HCT116 (cell line): ENCODE results near the gene PTPN2.

Experiments
- CTCF ChIP-seq, 3 experiments: fragments of 200-600 bp in 1 of 3; sonication (generic) in 1 of 3; IDR thresholded peaks in 2 of 3; conservative IDR thresholded peaks in 1 of 3; 2 replicates each; pipeline ENCODE4 v1.5.1; 2012 to 2017; ENCODE audit warnings: low read depth in 2 of 3, low read length in 2 of 3, antibody characterized with exemption in 1 of 3, borderline replicate concordance in 1 of 3, control low read depth in 1 of 3, mild to moderate bottlenecking in 1 of 3, mixed read lengths in 1 of 3, mixed run types in 1 of 3, moderate library complexity in 1 of 3; ENCODE audit not compliant: insufficient read depth in 1 of 3
- EGR1 ChIP-seq: IDR thresholded peaks from 2 replicates; pipeline ENCODE4 v1.6.1; 2012; ENCODE audit warnings: low read depth
- EZH2 ChIP-seq: fragments of 200-600 bp; sonication (generic); IDR thresholded peaks from 2 replicates; pipeline ENCODE4 v1.6.1; 2017; ENCODE audit warnings: antibody characterized with exemption, mixed run types
- MAX ChIP-seq: IDR thresholded peaks from 2 replicates; pipeline ENCODE4 v1.6.1; 2012
- POLR2AphosphoS5 ChIP-seq: IDR thresholded peaks from 2 replicates; pipeline ENCODE4 v1.6.1; 2011; ENCODE audit warnings: mild to moderate bottlenecking, low read depth, low read length, moderate library complexity
- SIN3A ChIP-seq: IDR thresholded peaks from 2 replicates; pipeline ENCODE4 v1.6.1; 2012; ENCODE audit warnings: low read depth

- no peak for TF ChIP-seq MAX
- TF ChIP-seq POLR2AphosphoS5, result no peak
- no peak for TF ChIP-seq CTCF (IDR thresholded peaks at IDR 0.05 in 2 of 3, conservative IDR thresholded peaks at IDR 0.05 in 1 of 3; ENCODE audit: borderline replicate concordance in 1 of 3, insufficient read depth in 1 of 3, low read depth in 2 of 3, low read length in 2 of 3)
- no peak for TF ChIP-seq EZH2
- TF ChIP-seq SIN3A, result no peak
- no peak for TF ChIP-seq EGR1
Observed at GRCh38 chr18:12776821-12777471, 107.1 kb downstream of the PTPN2 start.
